Upper lobe of left lung (tissue), 6 donors: ENCODE results near the gene NOL6. TPM values are rescaled to one million over a fixed set of nuclear protein-coding genes. Genes with fewer than 3 reads are reported as not detected.

Experiments
- ATAC-seq, 2 donors: fragments of 200-7000 bp; cut with Tn5 transposase; one replicate each; pipeline ENCODE4 v1.9.1; 2022; ENCODE audit warnings: mild to moderate bottlenecking in 2 of 2, moderate library complexity in 2 of 2; ENCODE audit not compliant: low FRiP score in 2 of 2
- DNase-seq, 2 donors: peaks; one replicate each; pipeline ENCODE4 v3.0.0-alpha.2; 2019 to 2020
- H3K27ac ChIP-seq, 4 donors: fragments of 200-600 bp; sonication (generic); one replicate each; pipeline ENCODE4 v1.5.1; 2016 to 2019
- H3K27me3 ChIP-seq, 4 donors: fragments of 200-600 bp; sonication (generic); one replicate each; pipeline ENCODE4 v1.5.1; 2017 to 2019
- H3K36me3 ChIP-seq, 4 donors: fragments of 200-600 bp; sonication (generic); one replicate each; pipeline ENCODE4 v1.5.1; 2016 to 2019
- H3K4me1 ChIP-seq, 4 donors: fragments of 200-600 bp; sonication (generic); one replicate each; pipeline ENCODE4 v1.5.1; 2018 to 2019
- H3K4me3 ChIP-seq, 4 donors: fragments of 200-600 bp; sonication (generic); one replicate each; pipeline ENCODE4 v1.5.1; 2017 to 2019; ENCODE audit warnings: mild to moderate bottlenecking in 2 of 4, moderate library complexity in 1 of 4
- H3K9me3 ChIP-seq, 4 donors: fragments of 200-600 bp; sonication (generic); one replicate each; pipeline ENCODE4 v1.5.1; 2018 to 2019
- CTCF ChIP-seq, 6 experiments: fragments of 450-650 bp in 4 of 6; fragments of 200-600 bp in 2 of 6; sonication (generic) in 2 of 6; IDR thresholded peaks; one replicate each; pipeline ENCODE4 v1.5.1; 2016 to 2019; ENCODE audit warnings: antibody characterized with exemption in 6 of 6
- EP300 ChIP-seq, 4 donors: sonication (generic); formaldehyde crosslinking; IDR thresholded peaks; one replicate each; pipeline ENCODE4 v1.5.1; 2017; ENCODE audit warnings: antibody characterized with exemption in 4 of 4, control low read depth in 2 of 4
- POLR2A ChIP-seq, 4 donors: fragments of 450-650 bp; IDR thresholded peaks; one replicate each; pipeline ENCODE4 v1.5.1; 2016 to 2017; ENCODE audit warnings: antibody characterized with exemption in 4 of 4, mild to moderate bottlenecking in 2 of 4
- POLR2AphosphoS5 ChIP-seq, 2 donors: sonication (generic); formaldehyde crosslinking; IDR thresholded peaks; one replicate each; pipeline ENCODE4 v1.5.1; 2017; ENCODE audit warnings: antibody characterized with exemption in 2 of 2
- WGBS, 2 donors: methylation state at CpG; one replicate each; pipeline ENCODE4 v1.1.5; 2017 to 2018; 5-methylcytosine and 5-hydroxymethylcytosine counted together
- total RNA-seq, 6 donors: library from RNA; depleted of rRNA in 4 of 6; stranded (reverse); fragments of >200 nt in 4 of 6; gene quantifications; one replicate each; pipeline versions ENCODE4 v1.1.0 to v1.2.1, GENCODE V29; 2016 to 2021
- donor health status: DM: no; HTN: no; CAD: no; lungs with moderate emphysema.
- donor health status: DM: no; HTN: yes; CAD: no; lungs with severe emphysema.

Gene NOL6
- total RNA-seq, 6 donors from 2014 or later: 17.8 to 47.6 (median 31.9) TPM

DNA sequence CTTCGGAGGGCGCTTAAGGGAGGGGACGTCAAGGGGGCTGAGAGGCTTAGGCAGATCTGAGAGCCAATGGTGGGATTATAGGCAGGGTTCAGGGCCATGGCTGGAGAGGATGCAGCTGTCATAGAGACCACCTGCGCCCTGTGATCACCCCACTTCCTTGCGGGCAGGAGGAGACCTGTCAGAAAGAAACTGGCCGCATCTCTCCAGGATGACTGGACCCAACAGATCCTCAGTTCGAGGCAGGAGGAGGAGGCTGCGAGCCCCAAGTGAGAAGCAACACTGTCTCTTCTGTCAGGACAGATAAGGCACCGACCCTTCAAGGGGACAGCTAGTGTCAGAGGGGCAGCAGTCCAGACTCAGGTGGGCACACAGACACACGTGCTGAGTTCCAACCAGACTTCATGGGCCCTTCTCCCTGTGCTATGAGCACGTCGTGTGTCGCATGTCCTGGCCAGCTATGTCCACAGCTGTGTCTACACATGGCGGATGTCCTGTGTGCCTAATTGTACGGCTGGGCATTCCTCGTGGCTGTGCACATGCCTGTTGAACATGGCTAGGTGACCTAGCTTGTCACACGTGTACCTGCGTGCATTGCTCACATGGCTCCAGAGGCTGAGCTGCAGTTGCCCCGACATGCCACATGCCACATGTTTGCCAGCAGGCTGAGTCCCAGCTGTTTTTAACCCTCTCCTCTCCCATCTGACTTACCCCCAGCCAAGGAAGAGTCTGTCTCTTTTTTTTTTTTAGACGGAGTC is 25.7 kb downstream of the NOL6 start:
- peak overlapping the region; percentile 52 to 89 (median 74) for H3K27ac ChIP-seq
- ATAC-seq (no peak), DNase-seq (no peak)
- peak overlapping the region; percentile 23 to 63 (median 56) for H3K4me3 ChIP-seq
- TF ChIP-seq CTCF (IDR thresholded peaks at IDR 0.05) (peak in 1 of 6 experiments; percentile 10), POLR2A (IDR thresholded peaks at IDR 0.05) (no peak), EP300 (IDR thresholded peaks at IDR 0.05) (no peak), POLR2AphosphoS5 (IDR thresholded peaks at IDR 0.05) (no peak)
- H3K9me3 ChIP-seq: no peaks in the 10 kb centered on the region
- 31 to 40% methylated on average over 8 to 20 of the region's 20 CpGs for WGBS, 2 donors
- H3K4me1 ChIP-seq: peaks cover 14 to 47% (median 35%) of the 10 kb centered on the region in 4 donors
- no peaks in the 10 kb centered on the region for H3K36me3 ChIP-seq
- no peaks in the 10 kb centered on the region for H3K27me3 ChIP-seq

GRCh38 chr9:33446946-33447798 is 26.6 kb downstream of the NOL6 start, which contains the start of gene AQP3:
AQP3 (minus strand) TSS chr9:33447593; CDS start chr9:33447530, 63 bp downstream.
- no peaks in the 10 kb centered on the region for H3K27me3 ChIP-seq
- 2 to 5% methylated on average over 11 to 49 of the region's 50 CpGs for WGBS, 2 donors
- peak within 1 kb of the TSS; percentile 23 to 63 (median 56) for H3K4me3 ChIP-seq
- peaks cover 14 to 40% (median 33%) of the 10 kb centered on the region in 4 donors for H3K4me1 ChIP-seq
- TF ChIP-seq POLR2AphosphoS5 (IDR thresholded peaks at IDR 0.05) (peak; percentile 23 to 66), POLR2A (IDR thresholded peaks at IDR 0.05) (peak in 2 of 4 donors; percentile 32 to 77), CTCF (IDR thresholded peaks at IDR 0.05) (peak in 4 of 6 experiments; percentile 29 to 50 (median 34)), EP300 (IDR thresholded peaks at IDR 0.05) (peak in 1 of 4 donors; percentile 15)
- DNase-seq (peak; percentile 69 to 96), ATAC-seq (peak; percentile 76 to 90)
- peaks cover 0 to 6% (median 4%) of the 10 kb centered on the region in 4 donors for H3K36me3 ChIP-seq
- H3K9me3 ChIP-seq: no peaks in the 10 kb centered on the region
- H3K27ac ChIP-seq: peak within 1 kb of the TSS; percentile 52 to 89 (median 74)

DNA sequence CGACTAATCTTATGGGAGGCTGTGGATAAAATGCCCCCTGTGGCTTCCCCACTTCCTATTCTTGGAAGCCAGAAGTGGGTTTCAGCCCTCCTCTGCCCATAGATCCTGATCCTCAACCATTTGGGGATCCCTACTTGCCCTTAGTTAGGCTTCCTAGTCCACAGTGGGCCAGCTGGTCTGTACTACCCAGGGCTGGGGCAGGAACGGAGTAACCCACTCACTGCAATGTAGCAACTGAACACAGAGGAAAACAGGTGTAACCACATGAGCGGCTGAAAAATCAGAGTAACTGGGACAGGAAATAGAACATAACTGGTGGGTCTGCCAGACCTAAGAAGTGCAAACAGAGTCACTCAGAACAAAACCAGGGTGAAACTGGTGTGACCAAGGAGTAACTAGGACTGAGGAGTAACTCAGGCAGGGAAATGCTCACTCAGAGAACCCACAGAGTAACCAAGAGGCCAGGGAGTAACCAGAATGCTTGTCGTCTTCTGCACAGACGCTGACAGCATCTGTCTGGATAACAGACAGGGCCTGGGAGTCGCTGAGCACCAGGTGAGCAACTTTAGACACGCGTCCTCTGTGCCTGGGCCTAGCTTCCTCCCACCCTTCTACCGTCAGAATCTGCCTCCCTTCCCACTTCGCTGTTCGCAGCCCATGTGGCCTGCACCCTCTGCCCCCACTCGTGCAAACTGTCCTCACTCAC is 27.3 kb downstream of the NOL6 start:
- peak overlapping the region; percentile 4 to 63 (median 56) for H3K4me3 ChIP-seq

DNA sequence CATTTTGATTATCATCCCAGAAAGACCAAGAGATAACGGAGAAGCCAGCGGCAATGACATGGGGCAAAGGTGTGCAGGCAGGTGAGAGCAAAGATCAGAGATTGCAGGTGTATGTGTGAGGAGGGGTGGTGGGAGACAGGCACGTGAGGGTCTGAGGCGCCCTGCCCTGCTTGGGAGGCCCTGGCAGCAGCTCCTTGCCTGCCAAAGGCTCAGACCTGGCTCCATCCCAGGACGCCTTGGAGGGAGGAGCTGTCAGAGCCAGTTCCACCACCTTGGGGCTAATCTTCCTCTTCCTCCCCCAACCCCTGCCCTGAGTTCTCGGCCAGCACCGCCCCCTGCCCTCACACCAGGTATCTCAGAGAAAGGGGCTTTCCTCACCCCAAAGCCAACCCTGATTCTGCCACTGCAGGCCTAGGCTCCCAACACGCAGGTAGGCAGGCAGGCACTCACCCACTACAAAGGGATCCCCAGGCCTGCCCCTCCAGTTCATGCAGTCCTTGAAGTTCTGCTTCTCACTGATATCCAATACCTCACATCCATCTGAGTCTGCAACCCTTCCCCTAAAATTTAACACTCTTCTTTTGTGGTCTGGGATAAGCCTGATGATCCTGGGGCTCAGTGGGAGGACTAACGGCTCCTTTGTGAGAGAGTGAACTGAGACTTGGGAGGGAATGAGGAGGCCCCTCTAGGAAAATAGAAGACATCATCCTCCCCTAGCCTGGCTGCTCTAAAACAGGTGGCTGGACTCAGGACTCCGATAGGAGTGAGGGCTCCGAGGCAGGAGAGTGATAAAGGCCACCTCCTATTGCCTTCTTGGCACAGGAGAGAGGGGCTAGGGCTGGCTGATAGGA is 28.1 kb downstream of the NOL6 start:
- H3K4me1 ChIP-seq: peaks cover 14 to 40% (median 33%) of the 10 kb centered on the region in 4 donors
- ATAC-seq (peak in 1 of 2 donors; percentile 23), DNase-seq (peak in 1 of 2 donors; percentile 76)
- WGBS, 2 donors: 67 to 78% methylated on average over 8 to 11 of the region's 11 CpGs
- H3K9me3 ChIP-seq: no peaks in the 10 kb centered on the region
- H3K27me3 ChIP-seq: no peaks in the 10 kb centered on the region
- H3K27ac ChIP-seq: peak overlapping the region; percentile 52 to 89 (median 74)
- H3K36me3 ChIP-seq: peaks cover 0 to 14% (median 10%) of the 10 kb centered on the region in 4 donors
- TF ChIP-seq POLR2AphosphoS5 (IDR thresholded peaks at IDR 0.05) (no peak), CTCF (IDR thresholded peaks at IDR 0.05) (no peak), POLR2A (IDR thresholded peaks at IDR 0.05) (no peak), EP300 (IDR thresholded peaks at IDR 0.05) (no peak)
- peak overlapping the region; percentile 4 to 63 (median 56) for H3K4me3 ChIP-seq

More for the DNA sequence above, 27.3 kb downstream of the NOL6 start:
- H3K27me3 ChIP-seq: no peaks in the 10 kb centered on the region
- H3K9me3 ChIP-seq: no peaks in the 10 kb centered on the region
- peaks cover 14 to 40% (median 33%) of the 10 kb centered on the region in 4 donors for H3K4me1 ChIP-seq
- H3K27ac ChIP-seq: peak overlapping the region; percentile 52 to 89 (median 74)
- ATAC-seq: peak; percentile 42 to 68
- peaks cover 0 to 14% (median 10%) of the 10 kb centered on the region in 4 donors for H3K36me3 ChIP-seq
- WGBS, 2 donors: 33 to 56% methylated on average over 12 of the region's 12 CpGs
- peak in 1 of 2 donors; percentile 35 for DNase-seq
- TF ChIP-seq POLR2AphosphoS5 (IDR thresholded peaks at IDR 0.05) (no peak), POLR2A (IDR thresholded peaks at IDR 0.05) (peak in 1 of 4 donors; percentile 33)
